Stimulated activated naive CD4-positive, alpha-beta T cell (primary cell): Measurements from ENCODE around the gene PALMD.

Experiments
- DNase-seq, 6 experiments: peaks; one replicate each; lab custom pipeline; 2025; lab: John Stamatoyannopoulos, UW

Gene PALMD

DNA sequence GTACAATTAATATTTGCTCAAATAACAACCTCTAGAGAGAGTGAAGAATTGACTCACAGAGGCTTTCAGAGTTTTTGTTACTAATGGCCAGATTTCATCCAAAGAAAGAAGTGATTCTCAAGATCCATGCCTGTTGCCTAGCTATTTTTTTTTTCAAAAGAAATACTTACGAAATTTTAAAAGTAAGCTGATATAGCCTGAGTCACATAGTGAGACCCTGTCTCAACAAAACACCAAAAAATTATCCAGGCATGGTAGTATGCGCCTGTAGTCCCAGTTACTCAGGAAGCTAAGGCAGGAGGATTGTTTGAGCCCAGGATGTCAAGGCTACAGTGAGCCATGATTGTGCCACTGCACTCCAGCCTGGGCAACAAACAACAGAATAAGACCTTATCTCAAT lies 14.6 kb downstream of the PALMD start:
- DNase-seq, result no peak

- no peak for DNase-seq
Measured at GRCh38 chr1:99661780-99662179, 15.9 kb downstream of the PALMD start.

DNA sequence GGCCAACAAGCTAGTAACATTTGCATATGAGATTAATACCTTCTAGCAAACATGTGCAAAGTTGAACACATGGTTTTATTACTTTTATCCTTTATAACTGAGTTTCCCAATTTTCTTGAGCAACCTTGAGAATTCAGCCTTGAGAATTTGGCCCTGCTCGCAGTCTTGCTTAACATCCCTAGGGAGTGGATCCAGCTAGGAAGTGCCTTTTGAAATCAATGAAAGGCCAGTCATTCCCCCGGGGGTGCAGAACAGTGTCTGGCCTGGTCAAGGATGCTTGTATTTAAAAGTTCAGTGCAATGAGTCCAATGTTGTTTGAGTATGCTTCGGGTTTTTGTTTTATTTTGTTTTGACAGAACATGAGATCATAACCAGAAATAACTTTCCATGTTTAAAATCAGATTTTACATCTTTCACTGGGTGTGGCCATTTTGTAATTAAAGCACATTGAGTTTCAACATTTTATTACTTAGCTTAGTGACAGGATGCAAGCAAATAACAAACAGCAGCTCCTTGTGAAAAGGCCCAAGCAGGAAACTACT lies 16.7 kb downstream of the PALMD start:
- DNase-seq, result no peak

GRCh38 chr1:99663501-99663900 lies 17.6 kb downstream of the PALMD start:
- no peak for DNase-seq

DNA sequence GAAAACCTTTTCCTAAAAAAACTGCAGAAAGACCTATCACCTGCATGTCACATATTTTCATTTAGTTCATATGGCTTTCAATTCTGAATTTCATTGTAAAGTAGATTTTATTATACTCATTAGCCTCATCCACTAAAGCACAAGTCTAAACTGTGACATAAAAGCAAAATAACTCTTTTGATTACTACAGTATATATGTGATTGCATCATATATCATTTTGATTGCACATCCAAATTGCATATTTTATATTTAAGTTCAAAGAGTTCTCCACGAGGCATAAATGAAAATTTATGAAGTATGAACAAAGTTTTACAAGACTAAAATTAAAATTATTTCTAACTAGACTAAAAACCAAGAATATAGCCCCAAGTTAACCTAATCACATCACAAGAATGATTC lies 19.3 kb downstream of the PALMD start:
- DNase-seq, result no peak

DNA sequence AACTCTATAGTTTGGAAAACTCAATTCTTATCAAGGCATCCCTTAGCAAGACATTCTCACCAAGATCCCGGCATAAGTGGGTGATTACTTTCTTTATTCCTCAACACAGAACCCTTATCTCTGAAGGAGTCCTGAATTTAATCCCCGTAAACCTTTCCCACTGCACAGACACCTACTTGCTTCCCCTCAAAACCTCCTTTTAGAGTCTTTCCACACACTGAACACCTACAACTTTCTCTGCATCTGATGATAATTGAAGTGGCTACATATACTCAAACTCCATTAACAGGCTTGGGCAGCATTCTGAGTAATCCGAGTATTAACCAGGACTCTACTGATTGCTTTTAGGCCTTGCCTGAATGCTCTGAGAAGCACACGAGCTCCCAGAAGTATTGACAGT lies 23.5 kb downstream of the PALMD start:
- DNase-seq, result no peak

DNA sequence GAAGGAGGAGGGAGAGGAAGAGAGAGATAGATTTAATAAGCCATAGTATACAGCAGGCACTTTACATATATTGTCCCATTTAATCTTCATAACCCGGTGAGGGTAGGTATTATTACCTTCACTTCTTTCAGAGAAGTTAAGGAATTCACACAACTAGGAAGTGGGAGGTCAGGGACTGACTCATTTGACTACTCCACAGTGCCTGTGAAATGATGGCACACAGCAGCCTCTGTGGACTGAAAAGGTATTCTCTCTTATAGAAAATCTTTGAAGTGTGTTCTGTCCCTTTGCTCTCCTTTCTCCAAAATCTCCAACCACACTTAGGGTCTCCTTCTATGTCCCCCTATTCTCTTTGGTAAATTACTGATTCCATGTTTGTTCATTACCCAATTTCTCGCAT lies 23.9 kb downstream of the PALMD start:
- DNase-seq, result no peak

DNA sequence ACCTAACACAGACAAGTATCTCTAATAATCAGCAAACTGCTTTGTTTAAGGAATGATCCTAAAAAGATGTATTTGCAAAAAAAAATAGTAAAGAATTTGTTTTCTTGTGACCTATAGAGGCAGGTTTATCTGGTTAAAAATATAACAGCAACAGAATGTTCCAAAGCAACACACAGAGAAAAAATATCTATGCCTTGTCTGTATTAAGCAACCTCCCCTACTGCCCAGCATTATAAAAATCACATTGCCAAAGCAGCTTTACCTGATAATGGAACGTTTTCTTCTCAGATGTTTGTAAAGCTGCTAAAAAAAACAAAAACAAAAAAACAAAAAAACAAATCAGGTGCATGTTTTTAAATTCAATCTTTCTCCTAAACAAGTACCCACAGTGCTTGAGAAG lies 24.7 kb downstream of the PALMD start:
- DNase-seq, result no peak

DNA sequence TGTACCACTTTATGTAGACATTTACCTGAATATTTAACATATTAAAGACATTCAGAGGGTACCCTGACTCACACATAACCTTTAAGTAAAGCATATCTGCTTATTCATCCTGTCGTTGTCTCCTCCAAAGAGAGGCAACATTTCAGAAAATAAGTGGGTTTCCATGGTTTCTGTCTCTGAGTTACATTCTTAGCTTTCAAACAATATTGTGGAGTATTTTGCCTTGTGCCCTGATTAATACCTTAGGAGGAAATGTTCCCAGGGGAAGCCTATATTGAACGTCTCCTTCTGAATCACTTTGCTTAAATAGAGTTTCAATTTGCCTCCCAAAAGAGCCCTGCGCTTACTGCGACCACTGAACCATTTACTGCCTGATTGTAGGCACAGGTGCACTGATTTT lies 26.1 kb downstream of the PALMD start:
- DNase-seq, result no peak

DNA sequence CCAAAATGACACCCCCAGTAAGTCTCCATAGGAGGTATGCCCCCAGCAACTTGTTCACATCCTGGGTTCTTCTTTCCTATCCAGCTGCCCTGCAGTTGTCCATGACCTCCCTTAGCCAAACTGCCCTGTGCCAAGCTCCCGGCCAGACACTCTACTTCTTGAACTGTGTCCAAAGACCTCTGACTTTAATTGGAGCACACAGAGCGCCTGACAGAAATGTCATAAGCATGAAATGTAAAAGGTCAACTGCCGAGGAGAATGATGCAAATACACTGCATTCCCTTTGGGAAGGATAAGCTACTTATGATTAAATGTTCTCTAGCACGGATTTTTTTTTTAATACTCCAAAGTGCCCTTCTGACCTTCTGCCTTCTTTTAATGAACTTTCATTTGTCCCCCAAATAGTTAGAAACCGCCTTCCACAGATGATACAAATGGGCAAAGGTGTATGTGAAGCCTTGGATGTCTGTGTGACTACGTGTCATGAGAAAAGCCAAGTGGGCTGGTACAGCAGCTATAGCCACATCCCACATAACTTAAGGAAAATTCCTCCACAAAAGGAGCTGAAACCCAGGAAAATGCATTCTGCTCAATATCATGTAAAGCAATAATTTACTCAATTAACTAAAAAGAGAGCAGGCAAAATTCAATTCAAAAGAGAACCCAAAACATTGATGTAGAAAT lies 26.8 kb downstream of the PALMD start:
- DNase-seq, result no peak

DNA sequence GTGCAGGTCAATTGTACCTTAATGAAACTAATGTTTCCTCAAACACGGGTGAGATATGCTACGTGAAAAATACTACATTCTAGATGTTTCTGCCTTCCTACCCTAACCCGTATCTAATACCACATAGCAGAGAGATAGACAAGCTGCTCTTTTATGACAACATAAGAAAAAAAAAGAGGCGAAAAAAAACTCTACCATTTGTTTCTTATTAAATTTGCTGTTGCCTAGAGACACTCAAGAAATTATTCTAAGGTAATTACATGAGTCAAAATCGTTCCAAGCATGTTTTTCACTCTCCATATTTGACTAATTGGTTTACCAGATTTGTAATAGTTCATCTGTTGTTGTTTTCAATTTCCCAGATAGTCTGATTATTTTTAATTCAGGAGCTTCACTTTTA lies 27.4 kb downstream of the PALMD start:
- DNase-seq, result no peak

DNA sequence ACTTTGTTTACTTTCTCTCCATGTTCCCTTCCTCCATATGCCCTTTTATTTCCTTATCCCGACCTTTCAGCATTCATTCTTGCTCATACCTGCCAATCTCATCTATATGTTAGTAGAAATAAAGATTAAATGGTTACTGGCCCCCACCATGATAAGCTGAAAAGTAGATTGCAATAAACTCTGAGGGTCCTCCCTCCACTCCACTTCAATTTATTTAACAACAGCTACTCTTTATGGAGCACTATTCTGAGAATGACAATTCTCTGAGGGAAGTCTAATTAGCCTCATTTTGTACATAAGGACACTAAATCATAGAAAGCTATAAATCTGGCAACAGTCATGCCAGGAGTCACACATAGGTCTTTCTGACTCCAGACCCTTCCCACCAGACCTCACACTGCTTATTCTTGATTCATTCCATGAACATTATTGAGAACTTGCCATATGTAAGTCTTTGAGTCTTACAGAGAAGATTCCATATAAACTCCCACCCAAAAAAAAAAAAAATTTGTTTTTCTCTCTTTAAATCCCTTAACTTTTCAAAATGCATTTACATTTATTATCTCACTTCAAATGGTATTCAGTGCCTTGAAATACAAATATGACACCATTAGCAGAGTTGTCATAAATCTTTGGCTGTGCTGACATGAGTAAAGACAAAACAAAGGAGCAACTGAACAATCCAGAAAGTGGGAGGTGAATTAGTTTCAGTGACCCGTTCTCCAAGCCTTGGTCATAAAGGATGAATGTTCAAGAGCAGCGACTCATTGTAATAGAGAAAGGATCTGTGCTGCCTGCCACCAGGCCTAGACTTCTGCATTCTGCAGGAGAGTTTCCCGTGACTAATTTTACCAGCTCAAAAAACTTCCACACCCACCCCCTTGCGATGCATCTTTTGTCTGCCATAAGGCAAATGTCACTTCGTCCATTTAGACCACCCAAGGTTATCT lies 28.5 kb downstream of the PALMD start:
- DNase-seq, result no peak

DNA sequence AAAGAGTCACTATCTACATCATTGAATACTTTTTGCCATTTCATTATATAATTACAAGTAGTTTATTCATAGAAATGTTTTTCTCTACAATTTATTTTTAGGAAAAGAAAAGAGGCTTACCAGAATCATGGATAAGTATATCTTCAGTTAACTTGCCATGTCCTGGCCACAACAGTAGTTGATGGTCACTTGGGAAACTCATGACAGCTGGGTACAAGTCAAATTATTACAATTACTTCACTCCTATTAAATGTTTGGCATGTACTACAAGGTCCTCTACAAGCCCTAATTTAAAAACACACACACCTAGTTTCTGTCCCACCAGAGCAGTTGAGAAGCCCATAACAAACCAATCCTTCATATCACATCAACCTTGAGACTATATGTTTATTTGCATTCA lies 29.4 kb downstream of the PALMD start:
- no peak for DNase-seq

DNA sequence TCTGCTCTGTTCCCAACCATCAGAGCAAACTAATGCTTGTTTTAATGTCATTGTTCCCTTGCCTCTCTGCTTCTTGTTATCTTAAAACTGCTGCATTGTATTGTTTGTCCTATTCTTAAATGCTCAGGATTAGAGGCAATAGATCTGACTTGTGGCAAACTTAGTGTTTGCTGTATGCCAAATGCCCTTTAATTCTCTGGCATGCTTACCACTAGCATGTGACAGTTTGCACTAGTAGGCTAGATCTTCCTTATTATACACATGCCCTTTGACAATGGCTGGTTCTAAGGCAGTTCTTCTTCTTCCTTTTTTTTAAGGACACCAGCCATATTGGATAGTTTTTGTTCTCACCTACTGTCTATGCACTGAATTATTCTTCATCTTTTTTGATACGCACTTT lies 30.1 kb downstream of the PALMD start:
- no peak for DNase-seq

DNA sequence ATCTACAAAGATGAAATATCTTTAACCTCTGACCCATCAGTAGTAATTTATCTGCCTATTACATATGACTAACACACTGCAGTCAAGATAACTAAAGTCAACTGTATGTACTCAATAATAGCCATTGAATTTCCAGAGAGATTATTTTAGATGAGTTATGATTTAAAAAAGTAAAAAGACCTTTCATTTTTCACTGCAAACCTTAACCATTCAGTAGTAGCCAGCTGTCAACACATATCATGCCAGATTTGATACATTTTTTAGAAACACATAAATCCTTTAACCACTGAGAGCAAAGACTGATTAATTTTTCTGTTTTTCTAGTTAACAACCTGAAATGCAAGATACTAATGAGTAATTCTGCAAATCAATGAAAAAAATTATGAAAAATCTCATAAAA lies 31.0 kb downstream of the PALMD start:
- DNase-seq, result no peak

DNA sequence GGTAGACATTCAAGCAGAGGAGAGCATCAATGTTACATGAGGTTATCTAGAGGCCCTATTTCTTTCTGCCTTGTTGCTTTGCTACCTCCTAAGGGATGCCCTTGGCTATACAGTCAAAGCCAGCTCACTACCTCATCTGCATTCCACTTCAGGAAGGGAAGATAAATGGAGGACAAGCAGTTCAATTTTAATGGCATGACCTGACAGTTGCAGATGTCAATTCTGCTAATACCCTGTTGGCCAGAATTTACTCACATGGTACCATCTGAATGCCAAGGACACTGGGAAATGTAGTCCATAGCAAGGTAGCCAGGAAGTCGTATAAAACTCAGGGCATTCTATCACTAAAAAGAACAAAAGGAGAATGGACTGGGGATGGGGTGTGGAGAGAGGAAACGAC lies 31.5 kb downstream of the PALMD start:
- DNase-seq, result no peak

GRCh38 chr1:99680270-99680669 lies 34.4 kb downstream of the PALMD start:
- DNase-seq, result no peak

DNA sequence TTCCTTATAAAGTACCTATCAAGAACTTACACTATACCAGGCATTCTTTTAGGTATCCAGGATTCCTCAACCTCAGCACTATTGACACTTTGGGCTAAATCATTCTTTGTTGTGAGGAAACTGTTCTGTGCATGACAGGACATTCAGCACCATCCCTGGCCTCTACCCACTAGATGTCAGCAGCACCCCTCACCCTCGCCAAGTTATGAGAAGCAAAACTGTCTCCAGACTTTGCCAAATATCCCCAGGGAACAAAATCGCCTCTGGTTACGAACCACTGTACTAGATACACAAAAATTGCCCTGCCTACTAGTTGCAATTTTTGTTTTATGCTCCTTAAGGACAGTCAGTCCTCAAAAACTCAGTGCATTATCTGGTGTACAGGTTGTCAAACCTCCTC lies 35.7 kb downstream of the PALMD start:
- DNase-seq, result no peak

DNA sequence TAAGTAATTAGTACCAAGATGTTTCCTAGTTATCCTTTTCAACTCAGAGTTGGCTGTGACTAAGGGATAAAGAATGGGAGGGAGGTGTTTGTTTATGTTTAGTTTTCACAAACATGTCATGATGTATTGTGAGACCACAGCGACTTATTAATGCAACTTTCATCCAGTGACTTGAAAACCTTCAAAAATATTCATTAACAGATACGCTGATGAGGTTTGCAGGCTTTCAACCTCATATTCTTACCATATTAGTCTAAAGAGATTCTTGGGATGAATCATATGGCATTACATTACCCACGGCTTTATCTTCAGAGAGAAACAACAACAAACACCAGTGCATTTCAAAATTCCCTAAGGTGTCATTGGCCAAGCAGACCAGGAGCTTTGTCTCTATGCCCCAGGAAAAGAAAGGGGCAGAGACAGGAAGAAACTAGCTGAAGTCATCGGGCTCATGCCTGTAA lies 36.4 kb downstream of the PALMD start:
- no peak for DNase-seq

DNA sequence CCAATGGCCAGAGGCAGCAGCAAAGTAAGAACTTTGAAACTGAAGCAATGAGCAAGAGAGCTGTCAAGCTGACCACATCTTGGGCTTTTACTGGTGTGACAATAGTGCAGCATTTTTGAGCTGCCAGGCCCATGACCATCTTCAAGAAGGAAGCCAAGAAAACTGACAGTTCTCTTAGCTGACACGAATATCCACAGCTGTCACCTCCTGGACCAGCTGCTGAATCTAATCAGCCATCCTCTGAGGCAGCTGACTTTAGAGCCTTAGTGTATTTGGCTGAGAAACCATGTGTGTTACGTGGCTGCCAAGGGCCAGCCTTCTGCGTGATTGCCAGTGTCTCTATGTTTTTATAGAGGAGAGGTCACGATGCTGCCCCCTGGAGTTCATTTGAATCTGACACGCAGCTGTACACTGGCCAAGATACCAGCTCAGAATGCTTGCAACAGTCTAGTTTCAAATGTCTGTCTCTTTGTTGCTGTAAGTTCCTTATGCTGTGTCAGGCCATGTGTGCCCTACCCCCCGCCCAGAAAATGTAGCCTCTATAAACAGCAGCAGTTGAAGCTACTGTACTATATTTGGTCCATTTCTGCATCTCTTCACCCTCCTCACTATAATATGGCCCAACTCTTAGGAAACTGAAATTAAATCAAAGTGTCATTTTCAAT lies 39.7 kb downstream of the PALMD start:
- peak in 1 of 6 experiments; percentile 5 for DNase-seq

GRCh38 chr1:99691175-99691574 lies 45.3 kb downstream of the PALMD start:
- no peak for DNase-seq

- no peak for DNase-seq
Measured at GRCh38 chr1:99696616-99697015, 50.7 kb downstream of the PALMD start.

DNA sequence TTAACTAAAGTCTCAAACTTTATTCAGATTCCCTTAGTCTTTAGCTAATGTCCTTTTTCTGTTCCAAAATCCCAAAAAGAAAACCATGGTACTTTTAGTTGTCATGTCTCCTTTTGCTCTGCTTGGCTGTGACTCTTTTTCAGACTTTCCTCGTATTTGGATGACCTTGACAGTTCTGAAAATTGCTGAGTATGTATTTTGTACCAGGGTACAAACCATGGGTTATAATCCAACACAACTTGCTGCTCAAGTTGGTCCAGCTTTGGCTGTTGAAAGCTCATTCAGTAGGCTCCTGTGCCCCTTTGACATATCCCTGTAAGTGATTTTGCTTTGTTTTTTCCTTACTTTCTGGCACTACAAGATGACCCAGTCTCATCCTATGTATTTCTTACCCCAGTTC lies 51.7 kb downstream of the PALMD start:
- DNase-seq, result no peak
